GM18505 (cell line): ENCODE measurements around the gene URGCP.
A peak's percentile ranks its signal among the peaks of the same experiment; 100 is the strongest.
"Not testable (repeated sequence)": the region's sequence is repeated elsewhere in the genome, so short reads cannot be mapped to it uniquely, and the experiment has no call there.

Experiments used
- ATAC-seq: cut with Tn5 transposase; IDR thresholded peaks from one replicate; pipeline ENCODE4 v1.9.1; 2021; ENCODE audit not compliant: unreplicated experiment
- POLR2A ChIP-seq: IDR thresholded peaks from 4 replicates; pipeline ENCODE4 v1.6.1; 2011; ENCODE audit warnings: borderline replicate concordance; ENCODE audit not compliant: insufficient read depth, insufficient read length; ENCODE audit errors: extremely low read depth

Gene URGCP

DNA sequence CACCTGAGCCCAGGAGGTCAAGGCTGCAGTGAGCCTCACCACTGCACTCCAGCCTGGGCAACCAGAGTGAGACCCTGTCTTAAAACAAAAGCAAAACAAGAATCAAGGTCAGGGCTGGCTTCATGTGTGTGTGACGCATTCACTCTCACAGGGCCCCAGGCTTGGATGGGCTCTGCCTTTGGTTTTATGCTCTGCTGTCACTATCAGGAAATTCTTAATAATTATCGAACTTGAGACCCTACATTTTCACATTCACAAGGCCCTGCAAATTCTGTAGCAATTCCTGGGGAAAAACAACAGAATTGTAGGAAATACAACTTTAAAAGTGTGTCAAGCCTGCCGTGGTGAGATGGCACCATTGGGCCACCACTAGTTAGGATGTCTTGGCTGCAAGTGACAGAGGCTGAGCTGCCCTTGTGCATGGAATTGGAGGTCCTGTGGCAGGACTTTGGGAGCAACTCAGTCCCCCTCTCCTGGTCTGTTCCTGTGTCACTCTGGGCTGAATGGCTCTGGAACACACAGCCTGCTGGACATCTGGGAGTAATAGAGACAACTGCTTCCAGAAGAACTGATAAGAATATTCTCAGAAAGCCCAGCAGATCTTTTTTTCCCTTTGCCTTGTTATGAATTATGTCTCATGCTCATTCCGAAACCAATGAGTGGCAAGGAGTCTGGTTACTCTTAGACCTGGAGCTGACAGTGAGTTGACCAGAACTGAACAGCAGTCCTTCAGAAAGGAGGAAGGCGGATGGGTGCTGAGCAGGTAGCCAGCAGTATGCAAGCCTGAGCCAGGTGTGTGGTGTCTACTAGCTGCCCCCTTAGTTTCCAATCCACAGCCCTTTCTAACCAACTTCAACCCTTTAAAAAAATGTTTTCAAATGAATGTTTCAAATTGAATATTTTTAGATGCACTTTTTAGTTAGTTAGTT lies 23.4 kb upstream of the URGCP start:
- TF ChIP-seq POLR2A = no peak
- no peak for ATAC-seq

DNA sequence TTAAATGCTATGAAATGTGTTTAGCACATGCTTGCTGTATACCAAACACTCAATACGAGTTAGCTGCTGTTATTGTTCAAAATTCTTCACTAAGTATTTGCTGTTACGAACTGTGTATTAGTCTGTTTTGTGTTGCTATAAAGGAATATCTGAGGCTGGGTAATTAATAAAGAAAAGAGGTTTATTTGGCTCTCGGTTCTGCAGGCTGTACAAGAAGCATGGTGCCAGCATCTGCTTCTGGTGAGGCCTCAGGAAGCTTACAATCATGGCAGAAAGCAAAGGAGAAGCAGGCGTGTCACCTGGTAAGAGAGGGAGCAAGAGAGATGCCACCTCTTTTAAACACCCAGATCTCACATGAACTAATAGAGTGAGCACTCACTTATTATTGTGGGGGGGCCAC lies 21.4 kb upstream of the URGCP start:
- no peak for TF ChIP-seq POLR2A
- ATAC-seq = no peak

DNA sequence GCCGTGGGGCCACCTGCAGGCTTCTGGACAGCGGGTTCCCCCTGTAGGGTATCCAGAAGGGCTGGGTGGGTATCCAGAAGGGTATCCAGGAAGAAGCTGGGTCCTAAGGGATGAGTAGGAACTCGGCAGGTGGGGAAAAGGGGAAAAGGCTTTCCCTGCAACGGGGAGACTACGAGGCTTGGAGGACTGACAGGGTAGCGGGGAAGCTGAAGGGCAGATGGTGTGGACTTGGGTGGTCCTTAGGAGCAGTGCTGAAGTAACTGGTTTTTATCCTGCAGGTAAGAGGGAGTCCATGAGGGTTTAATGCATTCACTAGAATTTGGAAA lies 20.4 kb upstream of the URGCP start:
- no peak for TF ChIP-seq POLR2A
- ATAC-seq = no peak

DNA sequence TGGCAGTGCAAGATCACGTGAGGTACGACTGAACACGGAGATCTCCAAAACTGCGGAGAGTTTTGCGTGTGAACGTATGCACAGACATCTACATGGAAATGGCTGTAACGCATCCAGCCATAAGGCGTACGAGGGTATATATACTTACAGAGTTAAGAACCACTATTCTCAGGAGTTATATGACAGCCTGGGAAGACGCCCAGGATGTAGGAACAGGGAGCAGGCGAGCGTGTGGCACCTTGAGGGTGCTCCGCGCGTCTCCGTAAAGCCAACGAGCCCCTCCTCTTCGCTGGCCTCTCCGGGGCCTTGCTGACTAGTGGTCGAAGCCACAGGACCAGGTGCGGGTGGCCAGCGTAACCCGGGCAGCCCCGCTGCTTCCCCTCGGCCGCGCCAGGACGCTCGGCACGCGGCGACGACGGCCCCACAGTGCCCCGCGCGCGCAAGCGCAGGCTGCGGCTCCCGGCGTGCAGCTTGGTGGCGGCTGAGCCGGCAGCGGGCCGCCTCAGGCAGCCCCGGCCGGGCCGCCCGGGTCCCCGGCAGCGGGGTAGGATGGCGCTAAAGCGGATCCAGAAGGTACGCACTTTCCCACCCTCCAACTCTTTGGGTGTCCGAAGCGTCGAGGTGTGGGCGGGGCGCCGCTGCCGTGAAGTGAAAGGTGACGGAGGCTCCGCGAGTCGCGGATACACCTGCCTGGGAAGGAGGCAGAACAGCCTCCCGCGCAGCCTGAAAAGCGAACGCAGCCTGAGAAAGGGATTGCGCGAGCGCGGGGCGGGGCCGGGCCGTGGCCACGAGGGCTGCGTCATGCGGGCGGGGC lies 19.8 kb upstream of the URGCP start, which contains the start of gene UBE2D4:
UBE2D4 (plus strand) TSS at position 453 of the 814 bp plus-strand sequence; CDS start at position 550, 97 bp downstream.
- TF ChIP-seq POLR2A = peak; percentile 99
- peak; percentile 88 for ATAC-seq

DNA sequence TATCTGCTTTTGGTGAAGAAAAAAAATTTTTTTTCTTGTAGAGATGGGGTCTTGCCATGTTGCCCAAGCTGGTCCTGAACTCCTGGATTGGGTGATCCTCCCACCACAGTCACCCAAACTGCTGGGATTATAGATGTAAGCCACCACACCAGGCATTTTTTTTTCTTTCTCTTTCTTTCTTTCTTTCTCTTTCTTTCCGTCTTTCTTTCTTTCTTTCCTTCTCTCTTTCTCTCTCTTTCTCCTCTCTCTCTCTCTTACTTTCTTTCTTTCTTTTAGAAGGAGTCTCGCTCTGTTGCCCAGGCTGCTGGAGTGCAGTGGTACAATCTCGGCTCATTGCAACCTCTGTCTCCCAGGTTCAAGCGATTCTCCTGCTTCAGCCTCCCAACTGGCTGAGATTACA lies 16.3 kb upstream of the URGCP start:
- no peak for TF ChIP-seq POLR2A
- ATAC-seq = no peak

DNA sequence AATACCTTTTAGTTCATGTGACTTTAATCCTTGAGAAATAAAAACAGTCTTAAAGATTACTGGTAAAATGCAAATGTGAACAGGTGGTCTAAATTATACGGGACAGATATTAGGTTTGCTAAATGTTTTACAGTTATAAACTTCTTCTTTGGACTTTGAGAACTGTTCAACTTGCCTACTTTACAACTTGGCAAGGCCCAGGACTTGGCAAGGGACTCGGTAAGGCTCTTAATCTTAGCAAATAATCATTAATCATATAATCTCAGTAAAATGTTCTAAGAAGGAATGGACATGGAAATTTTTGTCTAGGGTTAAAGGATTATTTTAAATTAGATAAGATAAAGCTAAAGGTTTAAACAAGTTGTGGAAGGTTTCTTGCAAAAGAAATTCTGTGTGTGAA lies 15.0 kb upstream of the URGCP start:
- ATAC-seq = no peak

DNA sequence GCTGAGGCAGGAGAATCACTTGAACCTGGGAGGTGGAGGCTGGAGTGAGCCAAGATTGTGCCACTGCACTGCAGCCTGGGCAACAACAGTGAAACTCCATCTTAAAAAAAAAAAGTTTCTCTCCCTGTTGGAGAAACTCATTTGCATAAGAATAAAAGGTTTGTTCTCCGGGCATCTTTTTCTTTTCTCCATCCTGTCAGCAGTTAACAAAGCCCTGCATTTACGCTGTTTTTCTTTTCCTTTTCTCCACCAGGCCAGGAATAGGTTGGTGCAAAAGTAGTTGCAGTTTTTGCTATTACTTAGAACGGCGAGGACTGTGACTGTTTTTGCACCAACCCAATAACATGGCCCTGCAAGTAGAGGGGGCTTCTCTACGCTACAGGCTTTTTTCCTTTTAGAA lies 9.5 kb upstream of the URGCP start:
- TF ChIP-seq POLR2A = no peak

More for the DNA sequence above, 15.0 kb upstream of the URGCP start:
- no peak for TF ChIP-seq POLR2A

DNA sequence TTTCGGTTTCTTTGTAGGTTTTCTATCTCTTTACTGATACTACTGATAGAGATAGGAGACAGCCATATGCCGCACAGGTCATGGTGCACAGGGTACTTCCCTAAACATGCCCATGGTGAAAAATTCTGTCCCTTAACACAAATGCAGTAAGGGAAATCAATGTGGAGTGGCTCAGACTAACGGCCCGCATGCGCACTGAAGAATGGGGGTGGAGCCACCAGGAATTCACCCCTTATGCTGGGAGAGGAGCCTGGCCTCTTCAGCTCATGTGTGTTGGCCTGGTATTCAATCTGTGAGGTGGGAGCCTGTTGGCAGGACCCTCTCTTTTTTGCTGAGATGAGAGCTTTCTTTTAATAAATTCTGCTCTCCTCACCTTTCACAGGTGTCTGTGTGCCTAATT lies 8.4 kb upstream of the URGCP start:
- no peak for TF ChIP-seq POLR2A
- no peak for ATAC-seq

More for the DNA sequence above, 9.5 kb upstream of the URGCP start:
- ATAC-seq = no peak

DNA sequence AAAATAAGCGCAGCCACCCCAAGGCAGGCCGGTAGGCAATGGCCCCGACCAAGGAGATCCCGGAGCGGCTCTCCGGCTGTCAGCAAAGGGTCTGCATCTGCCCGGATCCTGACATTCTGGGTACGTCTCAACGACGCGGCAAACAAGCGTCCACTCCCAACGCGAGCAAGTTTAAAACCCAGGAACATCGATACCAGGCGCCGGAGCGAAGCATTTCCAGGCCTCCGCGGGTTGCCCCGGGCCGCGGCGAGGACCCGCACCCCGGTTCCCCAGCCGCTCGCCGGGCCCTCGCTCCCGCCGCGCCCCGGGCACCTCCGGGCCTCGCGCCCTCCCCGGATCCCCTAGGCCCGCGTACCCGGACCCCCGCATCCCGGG lies 453 bp downstream of the URGCP start:
- TF ChIP-seq POLR2A = no peak
- peak; percentile 29 for ATAC-seq

DNA sequence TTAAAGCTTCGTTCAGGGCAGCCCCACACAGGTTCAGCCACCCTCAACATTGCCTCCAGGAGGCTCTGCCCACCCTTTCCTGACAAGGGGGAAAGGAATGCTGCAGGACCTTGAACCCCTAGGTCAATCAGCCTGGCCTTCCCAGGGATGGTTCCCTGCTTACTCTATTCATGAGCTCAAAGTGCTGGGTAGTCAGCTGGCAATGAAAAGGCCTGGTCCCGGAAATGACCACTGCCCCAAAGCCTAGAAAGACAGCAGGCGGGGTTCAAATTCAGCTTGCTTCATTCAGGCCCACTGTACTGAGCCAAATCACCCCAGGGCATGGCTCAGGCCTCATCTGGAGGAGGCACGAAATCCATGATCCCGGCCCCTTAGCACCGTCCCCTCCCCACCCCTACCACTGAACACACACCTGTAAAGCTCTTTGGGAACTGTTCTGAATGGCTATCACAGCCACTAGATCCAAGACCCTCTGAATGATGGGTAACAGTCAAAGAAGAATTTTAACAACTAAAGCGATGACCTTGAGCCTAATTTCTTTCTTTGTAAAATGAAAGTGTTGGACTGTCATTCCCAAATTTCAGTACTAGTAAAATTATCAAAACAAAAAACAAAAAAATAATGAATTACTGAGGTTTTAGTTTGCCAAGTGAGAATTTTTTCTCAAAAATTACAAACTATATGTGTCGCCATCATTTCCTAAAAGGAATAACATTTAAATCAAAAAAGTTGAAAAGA lies 1.0 kb downstream of the URGCP start:
- ATAC-seq = no peak
- TF ChIP-seq POLR2A = no peak

DNA sequence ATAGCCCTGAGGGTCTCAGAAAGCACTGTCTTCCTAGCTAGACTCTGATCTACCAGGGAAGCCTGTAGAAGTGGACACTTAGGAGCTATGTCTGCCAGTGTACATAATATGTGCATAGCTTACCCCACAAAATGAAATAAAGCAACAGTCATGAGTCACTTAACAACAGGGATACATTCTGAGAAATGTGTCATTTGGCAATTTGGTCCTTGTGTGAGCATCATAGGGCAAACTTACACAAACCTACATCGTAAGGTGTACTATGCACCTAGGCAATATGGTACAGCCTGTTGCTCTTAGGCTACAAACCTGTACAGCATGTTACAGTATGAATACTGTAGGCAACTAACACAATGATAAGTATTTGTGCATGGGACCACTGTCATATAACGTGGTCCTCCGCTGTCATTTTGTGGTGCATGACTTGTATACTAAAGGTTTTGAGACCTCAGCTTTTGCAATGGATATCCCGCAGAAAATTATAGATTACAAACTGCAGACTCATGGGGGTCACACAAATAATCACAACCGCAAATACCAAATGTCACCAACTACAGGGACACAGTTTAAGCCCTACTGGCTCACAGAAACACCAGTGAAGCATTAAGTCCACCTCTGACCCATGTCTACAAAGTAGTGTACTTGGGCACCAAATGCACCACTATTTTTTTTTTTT lies 1.7 kb downstream of the URGCP start:
- no peak for ATAC-seq
- TF ChIP-seq POLR2A = no peak

DNA sequence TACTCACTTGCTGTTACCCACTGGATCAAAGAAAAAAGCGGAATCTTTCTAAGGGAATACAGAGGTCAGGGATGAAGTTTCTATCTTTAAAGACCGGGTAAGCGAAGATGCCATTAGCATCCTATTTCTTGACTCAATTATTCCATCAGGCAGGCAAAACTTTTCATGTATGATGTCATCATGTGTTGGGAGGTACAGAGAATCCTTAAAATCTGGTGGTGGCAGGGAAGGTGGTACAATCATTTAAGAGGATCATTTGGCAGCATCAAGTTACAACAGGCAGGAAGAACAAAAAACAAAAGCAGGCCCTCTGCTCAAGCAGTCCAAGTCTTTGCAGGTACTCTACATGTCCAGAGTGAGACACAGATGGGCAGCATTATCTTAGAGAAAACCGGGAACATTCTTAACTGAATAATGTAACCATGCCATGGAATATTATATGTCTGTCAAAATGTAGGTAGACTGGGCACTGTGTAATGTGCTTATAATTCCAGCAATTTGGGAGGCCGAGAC lies 3.8 kb downstream of the URGCP start:
- no peak for TF ChIP-seq POLR2A
- no peak for ATAC-seq

DNA sequence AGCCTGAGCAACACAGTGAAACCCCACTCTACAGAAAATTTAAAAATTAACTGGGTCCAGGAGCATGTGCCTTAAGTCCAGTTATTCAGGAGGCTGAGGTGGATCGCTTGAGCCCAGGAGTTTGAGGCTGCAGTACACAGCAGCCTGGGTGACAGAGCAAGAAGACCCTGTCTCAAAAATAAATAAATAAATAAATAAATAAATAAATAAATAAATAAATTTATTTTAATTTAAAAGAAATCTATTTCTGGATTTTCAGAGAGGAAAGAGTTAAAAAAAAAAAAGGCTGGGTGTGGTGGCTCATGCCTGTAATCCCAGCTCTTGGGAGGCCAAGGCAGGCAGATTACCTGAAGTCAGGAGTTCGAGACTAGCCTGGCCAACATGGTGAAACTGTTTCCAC lies 7.8 kb downstream of the URGCP start:
- ATAC-seq = not testable (repeated sequence)
